ENCODE data around the gene RANBP6. TPM values are rescaled to one million over a fixed set of nuclear protein-coding genes. Genes with fewer than 3 reads are reported as not detected.

Gene RANBP6
- total RNA-seq, 4 donors from 2014 or later: 11.5 to 19.4 (median 15.0) TPM

GRCh38 chr9:5978523-5978922, 36.9 kb downstream of the RANBP6 start:
- ATAC-seq (ENCODE audit: low FRiP score) (no peak), DNase-seq (ENCODE audit: low spot score) (no peak)
- TF ChIP-seq, protein P1, sequence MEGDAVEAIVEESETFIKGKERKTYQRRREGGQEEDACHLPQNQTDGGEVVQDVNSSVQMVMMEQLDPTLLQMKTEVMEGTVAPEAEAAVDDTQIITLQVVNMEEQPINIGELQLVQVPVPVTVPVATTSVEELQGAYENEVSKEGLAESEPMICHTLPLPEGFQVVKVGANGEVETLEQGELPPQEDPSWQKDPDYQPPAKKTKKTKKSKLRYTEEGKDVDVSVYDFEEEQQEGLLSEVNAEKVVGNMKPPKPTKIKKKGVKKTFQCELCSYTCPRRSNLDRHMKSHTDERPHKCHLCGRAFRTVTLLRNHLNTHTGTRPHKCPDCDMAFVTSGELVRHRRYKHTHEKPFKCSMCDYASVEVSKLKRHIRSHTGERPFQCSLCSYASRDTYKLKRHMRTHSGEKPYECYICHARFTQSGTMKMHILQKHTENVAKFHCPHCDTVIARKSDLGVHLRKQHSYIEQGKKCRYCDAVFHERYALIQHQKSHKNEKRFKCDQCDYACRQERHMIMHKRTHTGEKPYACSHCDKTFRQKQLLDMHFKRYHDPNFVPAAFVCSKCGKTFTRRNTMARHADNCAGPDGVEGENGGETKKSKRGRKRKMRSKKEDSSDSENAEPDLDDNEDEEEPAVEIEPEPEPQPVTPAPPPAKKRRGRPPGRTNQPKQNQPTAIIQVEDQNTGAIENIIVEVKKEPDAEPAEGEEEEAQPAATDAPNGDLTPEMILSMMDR (IDR thresholded peaks at IDR 0.05): no peak

DNA sequence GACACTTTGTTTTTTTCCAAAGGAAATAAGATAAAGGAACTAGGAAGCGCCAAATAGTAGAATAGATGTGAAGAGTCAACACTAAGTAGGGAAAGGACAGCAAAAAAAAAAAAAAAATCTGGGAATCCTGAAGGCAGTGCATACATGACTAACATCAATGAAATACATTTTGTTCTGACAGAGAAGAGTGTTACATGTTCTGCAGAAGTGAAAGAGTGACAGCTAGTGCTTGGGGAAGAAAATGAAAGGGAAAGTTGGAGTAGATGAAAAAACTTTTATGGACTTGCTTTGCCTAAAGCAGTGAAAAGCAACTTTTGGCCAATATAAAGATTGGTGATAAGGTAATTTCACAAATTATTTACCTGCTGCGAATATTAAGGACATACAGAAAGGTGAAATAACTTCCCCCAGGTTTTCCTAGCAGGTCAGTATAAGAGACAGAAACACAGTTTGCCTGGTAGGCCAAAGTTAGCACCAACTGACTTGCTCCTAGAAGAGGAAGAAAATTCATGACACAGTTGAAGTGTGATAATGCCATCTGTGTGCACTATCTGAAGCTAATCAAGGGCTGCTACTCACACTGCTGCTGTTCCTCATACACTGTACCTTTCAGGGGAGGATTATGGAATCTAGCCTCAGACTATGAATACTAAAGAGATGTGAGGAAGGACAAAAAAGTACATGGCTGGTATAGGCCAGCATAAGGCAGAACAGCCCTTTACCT, 38.6 kb downstream of the RANBP6 start:
- DNase-seq (ENCODE audit: low spot score) (no peak), ATAC-seq (ENCODE audit: low FRiP score) (no peak)
- TF ChIP-seq, protein P1 (IDR thresholded peaks at IDR 0.05): no peak

GRCh38 chr9:5971740-5972139, 43.7 kb downstream of the RANBP6 start:
- TF ChIP-seq, protein P1 (IDR thresholded peaks at IDR 0.05): no peak
- DNase-seq (ENCODE audit: low spot score) (no peak), ATAC-seq (ENCODE audit: low FRiP score) (no peak)

Small RNAs within 50 kb of the gene (small RNA-seq; reads per million reads assigned to genes)
- not detected for gene MIR4665

Other genes starting within 250 kb of the RANBP6 start
- 10 to 100 TPM; 10.7 to 18.9 (median 15.0) TPM for gene ERMP1, start 182.5 kb downstream of the RANBP6 start, total RNA-seq
- gene MLANA, start 124.7 kb downstream of the RANBP6 start, total RNA-seq: not detected
- 10 to 100 TPM; 22.0 to 60.2 (median 38.0) TPM for gene IL33, start 200.2 kb upstream of the RANBP6 start, total RNA-seq

All from omental fat pad (tissue), 4 donors.